GM20431 (cell line): ENCODE results near the gene DNAI1.

Source experiments
- in situ Hi-C: fragments of 300-500 bp; cut with MseI, MboI; formaldehyde crosslinking; loops from one replicate; pipeline ENCODE4 v1.15.0; 2020; ENCODE audit warnings: low sequenced_read_pairs; ENCODE audit not compliant: unreplicated experiment

The DNAI1 gene

DNA sequence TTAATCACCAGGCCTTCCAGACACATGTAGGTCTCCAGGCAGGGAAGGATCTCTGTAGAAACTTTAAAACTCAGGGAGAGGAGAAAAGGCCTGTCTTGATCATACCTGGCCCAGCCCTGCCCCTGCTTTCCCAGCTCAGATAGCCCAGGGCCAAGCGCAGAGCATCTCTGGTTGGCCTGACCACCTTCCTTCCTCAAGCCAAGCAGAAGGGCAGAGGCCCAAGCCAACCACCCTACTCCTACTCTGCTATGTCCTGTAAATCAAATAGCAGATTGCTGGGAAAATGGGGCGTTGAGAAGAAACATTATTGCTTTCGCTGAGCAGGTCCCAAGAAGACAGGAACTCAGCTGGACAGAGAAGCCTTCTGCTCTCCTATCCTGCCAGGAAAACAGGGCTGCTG lies 49.9 kb downstream of the DNAI1 start:
- in situ Hi-C loops, result loop anchor here (25.0 kb wide), 1 partner anchor 96 kb away; no protein-coding TSS in a partner anchor

DNA sequence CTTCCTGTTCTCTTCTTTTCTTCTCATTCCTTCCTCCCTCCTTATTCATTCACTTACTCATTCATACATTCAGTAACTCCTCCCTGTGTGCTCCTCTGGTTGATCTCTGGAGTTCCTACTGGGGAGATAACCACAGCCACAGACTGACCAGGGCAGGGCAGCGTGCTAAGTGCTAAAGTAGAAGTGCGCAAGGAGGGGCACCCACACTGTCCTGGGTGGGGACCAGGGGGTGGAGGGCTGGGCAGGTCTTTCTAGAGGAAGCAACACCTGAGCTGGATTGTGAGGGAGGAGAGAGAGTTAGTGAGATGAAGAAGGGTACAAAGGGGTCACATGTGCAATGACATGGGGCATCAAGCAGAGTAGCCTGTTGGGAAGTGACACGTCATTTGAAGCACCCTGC lies 50.3 kb downstream of the DNAI1 start:
- in situ Hi-C loops, result loop anchor here (25.0 kb wide), 1 partner anchor 97 kb away; no protein-coding TSS in a partner anchor

GRCh38 chr9:34510497-34511468 lies 52.2 kb downstream of the DNAI1 start:
- in situ Hi-C loops, result loop anchor here (25.0 kb wide), 1 partner anchor 98 kb away; no protein-coding TSS in a partner anchor

DNA sequence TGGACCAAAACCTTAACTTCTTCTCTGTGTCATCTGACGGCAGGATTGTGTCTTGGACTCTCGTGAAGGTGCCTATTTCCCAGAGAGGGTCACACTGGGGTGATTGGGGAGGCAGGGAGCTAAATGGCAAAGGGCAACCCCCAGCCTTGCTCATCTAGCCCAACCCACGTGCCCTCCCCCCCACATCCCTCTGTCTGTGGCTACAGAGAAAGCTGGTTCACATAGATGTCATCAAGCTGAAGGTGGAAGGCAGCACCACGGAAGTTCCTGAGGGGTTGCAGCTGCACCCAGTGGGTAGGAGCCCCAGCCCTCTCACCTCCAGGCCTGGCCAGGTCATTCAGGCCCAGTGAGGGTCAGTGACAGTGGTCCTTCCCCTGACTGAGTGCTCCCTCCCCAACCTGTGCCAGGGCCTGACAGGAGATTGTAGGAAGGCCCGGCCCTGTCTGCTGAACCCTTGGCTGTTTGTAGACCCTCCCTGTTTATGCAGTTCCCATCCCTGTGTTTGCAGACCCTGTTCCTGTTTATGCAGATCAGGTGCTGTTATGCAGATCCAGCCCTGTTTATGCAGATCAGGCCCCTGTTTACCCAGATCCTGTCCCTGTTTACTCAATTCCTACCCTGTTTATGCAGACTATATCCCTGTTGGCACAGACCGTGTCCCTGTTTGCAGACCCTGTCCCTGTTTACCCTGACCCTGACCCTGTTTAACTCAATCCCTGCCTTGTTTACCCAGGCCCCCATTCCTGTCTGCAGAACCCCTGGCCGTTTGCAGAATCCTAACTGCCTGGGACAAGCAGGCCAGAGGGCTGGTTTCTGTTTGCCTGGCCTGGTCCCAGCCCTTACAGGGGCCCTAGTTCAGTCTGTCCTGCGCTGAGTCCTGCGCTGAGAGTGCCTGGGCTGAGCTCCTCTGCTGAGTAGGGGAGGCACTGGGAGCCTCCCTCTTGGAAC lies 53.8 kb downstream of the DNAI1 start:
- in situ Hi-C loops, result loop anchor here (25.0 kb wide), 1 partner anchor 100 kb away; no protein-coding TSS in a partner anchor

GRCh38 chr9:34513567-34514214 lies 55.1 kb downstream of the DNAI1 start:
- in situ Hi-C loops, result loop anchor here (25.0 kb wide), 1 partner anchor 101 kb away; no protein-coding TSS in a partner anchor

DNA sequence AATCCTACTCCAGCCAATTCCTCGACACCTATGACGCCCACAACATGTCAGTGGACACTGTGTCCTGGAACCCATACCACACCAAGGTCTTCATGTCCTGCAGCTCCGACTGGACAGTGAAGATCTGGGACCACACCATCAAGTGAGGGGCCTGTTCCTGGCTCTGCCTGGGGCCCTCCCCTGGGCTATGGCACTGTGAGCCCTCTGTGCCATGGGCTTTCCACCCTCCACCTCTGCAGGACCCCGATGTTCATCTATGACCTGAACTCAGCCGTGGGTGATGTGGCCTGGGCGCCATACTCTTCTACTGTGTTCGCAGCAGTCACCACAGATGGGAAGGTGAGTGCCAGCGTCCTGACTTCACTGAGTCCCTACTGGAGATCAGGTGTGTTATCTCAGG lies 55.8 kb downstream of the DNAI1 start:
- in situ Hi-C loops, result loop anchor here (25.0 kb wide), 1 partner anchor 102 kb away; no protein-coding TSS in a partner anchor

DNA sequence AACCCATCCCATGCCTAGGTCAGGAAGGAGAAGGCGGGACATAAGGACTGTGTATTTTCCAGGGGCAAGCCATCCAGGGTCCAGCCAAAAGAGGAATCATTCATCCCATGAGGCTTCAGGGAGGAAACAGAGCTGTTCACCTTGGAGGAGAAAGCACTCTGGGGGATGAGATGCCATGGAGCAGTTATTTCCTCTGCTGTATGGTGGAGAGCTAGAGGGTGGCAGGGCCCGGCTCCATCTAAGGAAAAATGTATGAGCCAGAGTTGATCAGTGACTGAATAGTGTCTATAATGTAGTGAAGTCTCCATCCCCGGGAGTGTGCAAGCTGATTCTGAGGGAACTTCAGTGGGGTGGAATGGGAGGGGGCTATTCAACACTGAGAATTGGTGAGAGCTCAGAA lies 56.2 kb downstream of the DNAI1 start:
- in situ Hi-C loops, result loop anchor here (25.0 kb wide), 1 partner anchor 103 kb away; no protein-coding TSS in a partner anchor

DNA sequence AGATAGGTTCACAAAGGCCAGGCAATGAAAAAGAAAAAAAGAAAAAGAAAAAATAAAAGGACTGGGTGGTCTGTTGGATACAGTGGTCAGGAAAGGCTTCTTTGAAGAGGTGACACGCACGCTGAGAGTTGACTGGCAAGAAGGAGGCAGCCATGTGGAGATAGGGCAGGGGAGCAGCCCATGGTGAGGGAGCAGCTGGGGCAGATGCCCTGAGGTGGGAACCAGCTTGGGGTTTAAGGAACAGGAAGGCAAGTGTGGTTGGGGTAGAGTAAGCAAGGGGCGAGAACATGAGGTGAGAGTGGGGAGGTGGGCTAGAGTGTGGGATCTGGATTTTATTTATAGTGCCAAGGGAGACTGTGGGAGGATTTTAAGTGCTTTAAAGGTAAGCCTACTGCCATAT lies 57.4 kb downstream of the DNAI1 start:
- in situ Hi-C loops, result loop anchor here (25.0 kb wide), 1 partner anchor 104 kb away; no protein-coding TSS in a partner anchor

- in situ Hi-C loops, result loop anchor here (25.0 kb wide), 1 partner anchor 105 kb away; no protein-coding TSS in a partner anchor
Measured at GRCh38 chr9:34517185-34517584, 58.6 kb downstream of the DNAI1 start.

DNA sequence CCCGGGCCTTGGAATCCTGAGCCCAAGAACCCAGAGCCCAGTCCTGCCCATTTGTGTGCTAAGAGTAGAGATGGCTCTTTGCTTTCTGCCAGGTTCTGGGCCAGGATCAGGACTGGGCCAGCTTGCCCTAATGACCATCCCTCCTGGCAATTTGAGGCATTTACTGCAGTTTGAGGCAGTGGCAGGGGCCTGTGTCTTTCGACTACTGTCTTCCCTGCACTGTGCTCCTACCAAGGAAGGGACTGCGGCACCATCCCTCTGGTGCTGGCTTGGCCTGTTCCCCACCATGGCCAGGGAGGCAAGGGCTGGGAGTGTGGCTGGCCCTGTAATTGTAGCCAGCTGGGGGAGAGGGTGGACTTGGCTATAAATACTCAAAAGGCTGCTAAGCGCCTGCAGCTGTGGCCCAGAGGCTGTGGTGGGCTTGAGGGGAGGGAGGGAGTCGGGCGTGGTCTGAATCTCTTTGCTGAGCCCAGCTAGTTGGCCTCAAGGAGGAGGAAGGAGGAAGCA lies 59.6 kb downstream of the DNAI1 start:
- in situ Hi-C loops, result loop anchor here (25.0 kb wide), 1 partner anchor 106 kb away; no protein-coding TSS in a partner anchor

- in situ Hi-C loops, result loop anchor here (25.0 kb wide), 1 partner anchor 107 kb away; no protein-coding TSS in a partner anchor
Measured at GRCh38 chr9:34518896-34519295, 60.3 kb downstream of the DNAI1 start.

DNA sequence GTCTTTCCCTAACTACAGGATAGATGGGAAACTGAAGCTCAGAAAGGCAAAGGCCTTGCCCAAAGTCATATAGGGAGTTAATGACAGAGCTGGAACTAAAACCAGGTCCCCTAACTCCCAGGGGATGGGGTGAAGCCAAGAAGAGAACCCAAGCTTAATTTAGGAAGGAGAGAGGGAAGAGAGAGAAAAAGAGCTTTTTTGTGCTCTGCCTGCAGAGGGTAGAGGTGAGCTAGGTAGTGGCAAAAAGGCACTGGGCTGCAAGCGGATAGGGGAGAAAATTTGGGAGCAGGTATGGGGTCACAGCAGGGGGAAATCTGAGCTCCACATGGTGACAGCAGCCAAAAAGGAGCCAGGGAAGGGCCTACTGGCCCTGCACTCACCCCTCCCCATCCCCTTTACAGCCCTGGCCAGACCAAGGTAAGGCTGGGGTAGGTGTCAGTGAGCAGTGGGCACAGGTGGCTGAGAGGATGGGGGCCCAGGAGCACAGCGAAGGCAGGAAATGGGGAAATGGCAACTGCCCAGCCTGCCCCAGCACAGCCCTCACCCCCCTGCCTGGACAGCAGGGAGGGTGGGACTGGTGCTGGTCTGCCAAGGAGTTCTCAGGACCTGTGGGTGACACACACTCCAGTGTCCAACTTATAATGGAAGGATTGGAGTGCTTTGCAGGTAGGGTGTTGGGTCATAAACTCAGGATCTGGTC lies 60.9 kb downstream of the DNAI1 start:
- in situ Hi-C loops, result loop anchor here (25.0 kb wide), 1 partner anchor 107 kb away; no protein-coding TSS in a partner anchor

DNA sequence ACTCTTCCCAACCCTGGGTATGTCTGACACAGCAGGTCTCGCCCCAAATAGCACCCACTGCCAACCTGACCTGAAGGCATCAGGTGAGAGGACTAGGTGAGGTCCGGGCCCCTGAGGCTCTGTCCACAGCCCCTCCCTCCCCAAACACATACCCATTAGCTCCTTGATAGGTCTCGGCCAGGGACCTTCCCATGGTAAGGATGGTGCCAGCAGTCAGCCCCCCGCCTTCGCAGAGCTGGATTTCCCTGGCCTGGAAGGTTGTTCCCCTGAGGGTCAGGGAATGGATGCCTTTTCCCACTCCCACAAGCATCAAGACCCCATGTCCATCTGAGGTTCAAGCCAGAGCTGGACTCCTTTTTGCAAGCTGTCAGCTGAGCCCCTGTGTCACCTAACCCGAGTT lies 61.5 kb downstream of the DNAI1 start:
- in situ Hi-C loops, result loop anchor here (25.0 kb wide), 1 partner anchor 108 kb away; no protein-coding TSS in a partner anchor

- in situ Hi-C loops, result loop anchor here (25.0 kb wide), 1 partner anchor 108 kb away; no protein-coding TSS in a partner anchor
Measured at GRCh38 chr9:34520505-34521385, 62.1 kb downstream of the DNAI1 start.

DNA sequence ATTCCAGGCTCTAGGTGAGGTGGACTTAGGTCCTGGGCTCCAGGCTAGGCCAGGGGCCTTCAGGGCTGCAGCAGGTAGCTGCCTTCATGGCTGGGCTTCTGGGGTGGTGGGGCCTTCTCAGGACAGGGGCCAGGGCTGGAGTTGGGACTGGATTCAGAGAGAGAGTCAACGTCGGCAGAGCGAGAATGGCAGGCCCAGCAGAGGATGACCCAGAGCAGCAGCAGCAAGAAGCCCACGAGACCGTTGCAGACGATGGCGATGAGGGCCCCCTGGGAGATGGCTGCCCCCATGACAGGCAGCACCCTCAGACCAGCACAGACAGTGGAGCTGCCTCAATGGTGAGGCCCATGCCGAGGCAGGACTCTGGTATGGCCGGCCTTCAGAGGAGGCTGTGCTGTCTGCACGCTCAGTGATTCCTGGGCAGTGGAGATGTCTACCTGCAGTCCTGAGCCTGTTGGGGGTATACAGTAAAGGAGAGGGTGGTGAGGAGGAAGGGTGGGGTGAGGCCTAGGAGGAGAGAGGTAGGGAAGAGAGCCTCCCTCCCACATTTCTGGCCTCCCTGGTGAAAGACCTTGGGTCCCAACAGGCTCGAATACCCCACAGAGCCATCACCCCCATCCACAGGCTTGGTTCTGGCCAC lies 62.9 kb downstream of the DNAI1 start:
- in situ Hi-C loops, result loop anchor here (25.0 kb wide), 1 partner anchor 109 kb away; no protein-coding TSS in a partner anchor

DNA sequence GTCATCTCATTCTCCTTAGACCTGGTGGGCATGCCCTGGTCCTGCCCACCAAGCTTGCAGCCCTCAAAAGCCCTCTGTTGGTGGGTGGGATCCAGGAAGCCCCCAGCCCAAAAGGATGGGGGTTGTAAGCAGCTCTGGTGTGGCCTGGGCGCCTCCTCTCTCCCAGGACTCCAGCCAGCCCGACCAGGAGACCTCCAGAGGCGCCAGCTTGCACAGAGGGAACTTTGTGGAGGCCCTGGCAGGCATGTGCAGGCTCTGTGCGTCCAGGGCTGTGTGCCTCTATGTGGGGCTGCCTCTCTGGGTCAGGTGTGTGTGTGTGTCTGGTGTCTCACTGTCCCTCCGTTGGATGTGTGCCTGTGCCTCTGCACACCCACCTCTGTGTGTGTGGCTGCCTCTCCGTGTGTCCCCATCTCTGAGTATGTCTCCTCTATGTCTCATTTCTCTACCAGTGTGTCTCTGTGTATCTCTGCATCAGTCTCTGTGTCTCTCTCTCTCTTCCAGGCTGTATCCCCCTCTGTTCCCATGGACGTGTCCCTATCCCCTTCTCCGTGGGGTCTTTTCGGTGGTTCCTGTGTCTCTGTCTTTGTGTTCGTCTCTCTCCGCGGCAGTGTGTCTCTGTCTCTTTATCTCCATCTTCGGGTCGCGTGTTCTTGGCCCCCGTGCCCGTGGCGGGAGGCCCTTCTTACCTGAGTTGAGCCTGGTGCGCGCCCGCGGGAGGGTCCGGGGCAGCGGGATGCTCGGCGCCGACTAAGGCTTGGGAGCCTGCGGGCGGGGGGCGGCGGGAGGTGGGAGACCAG lies 63.7 kb downstream of the DNAI1 start:
- in situ Hi-C loops, result loop anchor here (25.0 kb wide), 1 partner anchor 110 kb away; no protein-coding TSS in a partner anchor
